NCI-H1436 treated with DMSO at 0.1 percent for 48 hours (cell line): Measurements from ENCODE around the gene EXOC3.

Experiments used
- DNase-seq: peaks from one replicate; lab custom pipeline; 2025; lab: John Stamatoyannopoulos, UW

The EXOC3 gene

DNA sequence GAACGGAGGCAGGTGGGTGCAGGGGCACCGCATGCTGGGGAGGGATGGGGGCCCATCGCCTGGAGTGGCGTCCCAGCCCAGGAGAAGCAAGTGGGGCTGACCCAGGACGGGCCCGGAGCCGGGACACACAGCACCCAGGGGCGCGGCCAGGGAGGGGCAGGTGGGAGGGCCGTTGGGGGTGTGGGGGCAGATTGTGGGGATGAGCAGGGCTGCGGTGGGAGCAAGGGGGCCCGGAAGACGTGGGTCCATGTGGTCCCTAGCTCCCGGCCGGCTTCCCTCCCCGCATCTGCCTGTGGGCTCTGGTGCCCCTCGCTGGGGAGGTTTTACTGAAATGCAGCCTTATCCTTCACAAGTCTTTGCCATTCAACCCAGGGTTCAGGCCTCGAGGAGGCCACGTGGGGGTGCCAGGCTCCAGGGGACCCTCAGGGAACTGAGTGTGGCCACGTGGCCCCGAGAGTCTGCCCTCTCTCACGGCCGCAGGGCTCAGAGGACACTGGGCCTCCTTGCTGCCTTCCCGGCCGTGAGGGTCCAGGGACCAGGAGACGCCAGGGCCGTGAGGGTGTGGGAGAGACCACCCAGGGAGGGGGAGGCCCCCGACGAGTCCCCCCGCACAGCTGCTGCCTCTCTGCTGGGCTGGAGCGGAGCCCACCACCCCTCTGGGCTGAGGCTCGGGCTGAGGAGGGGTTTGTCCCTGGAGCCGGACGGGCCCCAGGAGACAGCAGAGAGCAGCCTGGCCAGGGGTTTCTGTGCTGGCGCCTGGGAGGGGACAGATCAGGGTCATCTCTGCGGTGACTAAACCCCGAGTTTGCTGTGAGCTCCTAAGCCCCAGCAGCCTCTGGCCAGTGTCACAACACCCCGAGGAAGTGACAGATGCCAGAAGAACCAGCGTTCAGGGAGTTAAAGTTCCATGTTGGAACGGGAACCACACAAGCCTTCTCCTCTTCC, 46.0 kb downstream of the EXOC3 start:
- no peak for DNase-seq

DNA sequence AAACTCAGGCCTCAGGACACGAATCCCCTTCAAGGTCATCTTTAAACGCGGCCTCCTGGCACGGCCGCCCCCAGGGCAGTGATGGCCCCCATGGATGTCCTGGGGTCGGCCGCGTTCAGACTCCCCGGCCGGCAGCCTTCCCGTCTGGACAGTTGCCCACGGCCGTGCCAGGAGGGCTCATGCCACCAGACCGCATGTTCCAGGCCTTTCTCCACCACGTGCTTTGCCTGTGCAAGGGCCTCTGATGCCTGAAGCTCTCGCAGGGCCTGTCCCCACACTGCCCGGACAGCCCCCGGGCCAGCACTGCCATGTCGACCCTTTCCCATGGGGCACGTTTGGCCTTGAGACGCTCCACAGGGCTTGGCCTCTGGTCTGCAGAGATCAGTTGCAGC, 46.7 kb downstream of the EXOC3 start:
- DNase-seq: no peak

DNA sequence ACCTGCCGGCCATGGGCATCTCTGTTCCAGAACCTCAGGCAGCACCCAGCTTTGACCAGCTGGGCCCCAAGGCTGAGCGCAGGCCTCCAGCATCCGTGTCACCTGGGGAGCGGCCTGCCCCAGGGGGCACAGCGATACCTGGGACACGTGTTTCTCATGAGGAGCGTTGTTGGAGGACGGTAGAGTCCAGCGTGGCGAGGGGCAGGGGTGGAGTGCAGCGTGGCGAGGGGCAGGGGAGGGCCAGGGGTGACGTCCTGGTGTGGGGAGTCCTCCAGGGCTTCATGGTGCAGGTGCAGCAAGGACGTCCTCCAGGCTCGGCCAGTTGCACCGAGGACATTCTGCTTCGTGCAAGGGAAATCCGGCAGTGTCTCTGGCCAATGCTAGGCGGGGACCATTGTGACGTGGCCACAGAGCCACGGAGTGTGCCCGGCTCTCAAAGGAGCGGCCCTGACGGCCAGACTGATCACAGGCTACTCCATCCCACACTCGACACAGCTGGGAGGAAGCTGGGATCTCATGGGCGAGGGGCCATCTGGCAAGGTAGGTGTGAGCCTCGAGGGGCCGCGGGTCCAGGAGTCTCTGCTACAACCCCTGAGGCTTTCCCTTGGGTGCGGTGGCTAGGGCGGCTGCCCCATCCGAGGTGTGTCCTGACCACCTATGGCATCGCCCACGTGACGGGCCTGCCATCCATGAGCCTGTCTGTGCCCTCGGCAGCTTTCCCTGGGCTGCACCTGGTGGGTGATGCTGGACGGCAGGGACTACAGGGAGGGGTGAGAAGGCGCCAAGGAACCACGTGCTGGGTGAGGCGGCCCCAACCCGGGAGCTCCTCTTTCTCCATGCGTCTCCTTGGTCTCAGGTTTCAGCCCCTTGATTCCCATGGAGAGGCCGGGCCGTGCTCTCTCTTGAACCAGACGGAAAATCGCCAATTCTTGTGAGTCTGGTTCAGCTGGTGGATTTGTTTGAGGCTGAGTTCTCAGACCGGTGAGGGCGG, 47.4 kb downstream of the EXOC3 start:
- no peak for DNase-seq

DNA sequence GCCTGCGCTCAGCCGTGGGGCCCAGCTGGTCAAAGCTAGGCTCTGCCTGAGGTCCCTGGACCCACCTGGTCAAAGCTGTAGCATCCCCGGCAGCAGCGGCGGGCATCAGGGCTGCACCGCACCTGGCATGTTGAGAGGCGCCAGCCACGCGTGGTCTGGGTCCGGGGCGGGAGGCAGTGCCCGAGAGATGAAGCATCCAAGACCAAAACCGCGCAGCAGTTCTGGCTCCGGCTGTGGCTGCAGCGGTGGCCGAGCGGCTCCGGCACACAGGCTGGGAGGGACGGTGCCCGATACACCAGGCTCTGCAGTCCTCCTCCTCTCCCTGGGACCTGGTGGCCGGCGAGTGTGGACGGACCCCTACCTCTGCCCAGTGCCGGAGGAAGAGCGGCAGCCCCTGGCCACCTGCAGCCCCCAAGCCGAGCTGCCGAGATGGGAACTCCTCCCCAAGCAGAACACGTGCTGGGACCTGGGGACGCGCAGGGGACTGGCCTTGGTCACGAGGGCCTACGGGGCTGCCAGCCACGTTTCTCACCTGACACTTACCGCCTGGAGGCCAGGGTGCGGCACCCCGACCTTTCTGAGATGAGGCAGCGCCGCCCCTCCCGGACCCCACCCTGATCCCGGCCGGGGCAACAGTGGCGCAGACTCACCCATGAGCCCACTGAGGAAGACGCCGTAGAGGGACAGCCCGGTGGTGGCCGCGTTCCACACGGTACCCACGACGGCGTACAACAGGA, 48.3 kb downstream of the EXOC3 start:
- DNase-seq: no peak

DNA sequence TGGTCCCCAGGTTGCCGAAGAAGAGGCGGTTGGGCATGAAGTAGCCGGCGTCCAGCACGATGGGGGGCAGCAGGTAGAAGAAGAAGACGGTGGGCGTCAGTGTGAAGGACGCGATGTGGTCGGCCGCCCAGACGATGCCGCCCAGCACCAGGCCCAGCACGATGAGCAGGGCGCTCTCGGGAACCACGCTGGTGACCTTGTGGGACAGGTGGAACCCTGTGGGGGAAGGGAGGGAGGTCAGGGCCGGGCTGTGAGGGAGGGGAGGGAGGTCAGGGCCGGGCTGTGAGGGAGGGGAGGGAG, 48.8 kb downstream of the EXOC3 start:
- DNase-seq: no peak

DNA sequence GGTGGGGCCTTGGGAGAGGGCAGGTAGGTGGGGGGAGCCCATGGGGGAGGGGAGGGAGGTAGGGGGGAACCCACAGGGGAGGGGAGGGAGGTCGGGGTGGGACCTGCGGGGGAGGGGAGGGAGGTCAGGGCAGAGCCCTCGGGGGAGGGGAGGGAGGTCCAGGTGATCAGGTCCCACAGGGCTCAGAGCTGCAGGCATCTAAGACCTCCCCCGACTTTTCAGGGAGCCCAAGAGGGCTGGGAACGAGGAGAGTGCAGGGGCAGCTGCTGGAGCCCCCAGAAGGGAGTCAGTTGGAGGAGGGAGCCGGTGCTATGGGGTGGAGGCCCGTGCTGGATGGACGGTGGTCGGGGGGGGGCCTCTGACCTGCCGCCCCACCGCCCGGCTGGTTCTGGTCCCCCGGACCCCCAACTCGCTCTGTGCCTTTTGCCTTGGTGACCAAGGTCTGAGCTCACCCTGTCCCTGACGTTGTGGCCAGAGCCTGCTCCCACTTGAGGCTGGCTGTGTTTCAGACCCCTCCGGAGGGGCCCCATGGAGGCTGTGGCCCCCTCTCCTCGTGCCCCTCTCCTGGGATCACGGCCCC, 49.4 kb downstream of the EXOC3 start:
- no peak for DNase-seq

DNA sequence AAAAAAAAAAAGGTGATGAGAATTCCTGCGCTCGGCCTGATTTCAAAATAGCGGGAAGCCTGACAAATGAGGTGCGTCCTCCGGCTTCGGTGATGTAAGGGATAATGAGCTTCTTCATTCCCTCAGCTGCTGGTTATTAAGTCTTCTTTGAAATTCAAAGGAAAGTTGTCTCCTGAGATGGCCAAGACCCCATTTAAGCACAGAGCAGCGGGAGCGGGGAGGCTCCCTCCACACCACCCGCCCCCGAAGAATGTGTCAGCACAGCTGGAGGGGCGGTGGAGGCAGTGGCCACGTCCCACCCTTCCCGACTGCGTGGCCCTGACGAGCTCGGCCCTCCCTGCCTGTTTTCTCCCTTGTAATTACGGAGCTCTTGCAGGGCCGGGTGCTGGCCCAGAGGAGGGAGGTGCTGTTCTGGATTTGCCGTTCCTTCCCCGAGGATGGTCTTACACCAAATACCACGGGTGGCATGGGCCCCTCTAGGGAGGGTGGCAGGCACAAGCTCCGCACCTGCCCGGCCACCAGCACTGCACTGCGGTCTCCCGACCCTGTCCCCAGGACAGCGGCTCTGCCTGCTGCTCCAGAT, 50.2 kb downstream of the EXOC3 start:
- no peak for DNase-seq

DNA sequence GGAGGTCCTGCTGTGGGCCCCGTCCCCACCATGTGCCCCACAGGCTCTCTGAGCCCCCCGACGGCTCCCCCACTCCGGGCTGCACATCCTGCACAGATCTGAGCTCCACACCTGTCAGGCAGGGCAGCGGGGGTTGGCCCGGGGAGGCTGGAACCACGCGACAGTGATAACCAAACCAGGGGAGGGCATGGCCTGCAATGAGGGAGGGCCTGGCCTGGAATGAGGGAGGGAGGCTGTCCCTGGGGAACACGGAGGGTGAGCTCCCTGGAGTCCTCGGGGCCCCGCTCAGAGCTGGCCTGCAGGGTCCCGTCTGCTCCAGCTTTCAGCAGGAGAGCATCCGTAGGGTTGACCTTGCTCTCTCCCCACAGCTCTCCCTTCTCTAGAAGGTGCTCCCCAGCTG, 50.8 kb downstream of the EXOC3 start:
- no peak for DNase-seq

DNA sequence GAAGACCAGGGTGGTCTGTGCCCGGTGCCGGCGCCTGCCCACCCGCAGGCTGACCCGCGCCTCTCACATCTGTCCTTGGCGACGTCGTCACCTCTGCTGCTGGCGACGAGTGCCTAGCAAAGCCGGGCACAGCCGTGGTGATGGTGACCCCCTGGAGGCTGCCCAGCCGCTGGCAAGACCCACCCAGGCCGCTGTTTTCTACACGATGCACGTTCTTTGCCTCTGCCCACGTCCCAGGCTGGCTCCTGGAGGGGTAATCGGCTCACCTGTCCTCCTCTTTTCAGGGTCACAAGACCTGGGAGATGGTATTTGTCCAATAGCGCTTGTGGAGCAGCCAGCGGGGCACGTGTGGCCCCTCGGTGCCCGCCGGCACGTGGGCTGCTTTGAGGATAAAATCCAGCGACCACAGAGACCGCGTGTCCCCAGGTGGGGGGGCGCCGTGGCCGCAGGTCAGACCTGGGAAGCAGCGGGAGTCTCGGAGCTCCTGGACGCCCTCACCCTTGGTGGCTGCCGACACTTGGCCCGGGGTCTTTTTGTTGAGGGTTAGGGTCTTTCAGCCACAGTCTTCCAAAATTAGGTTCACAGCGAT, 51.8 kb downstream of the EXOC3 start:
- no peak for DNase-seq

DNA sequence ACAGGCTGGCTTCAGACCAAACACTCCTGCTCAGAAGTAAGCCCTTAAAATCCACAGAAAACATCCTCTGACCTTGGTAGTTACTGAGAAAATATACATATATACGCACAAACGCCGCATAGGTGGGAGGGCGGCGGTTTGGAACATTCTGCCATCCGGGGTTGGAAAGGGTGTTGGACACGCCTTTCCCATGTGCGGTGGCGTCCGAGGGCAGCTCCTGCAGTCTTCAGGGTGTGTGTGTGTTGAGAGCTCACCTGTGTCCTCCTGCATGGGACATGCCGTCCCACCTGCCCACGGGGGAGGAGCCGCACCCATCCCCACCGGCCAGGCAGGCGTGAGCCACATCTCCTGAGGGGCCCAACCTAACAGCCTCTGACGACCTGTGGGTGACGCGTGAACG, 53.1 kb downstream of the EXOC3 start:
- no peak for DNase-seq

DNA sequence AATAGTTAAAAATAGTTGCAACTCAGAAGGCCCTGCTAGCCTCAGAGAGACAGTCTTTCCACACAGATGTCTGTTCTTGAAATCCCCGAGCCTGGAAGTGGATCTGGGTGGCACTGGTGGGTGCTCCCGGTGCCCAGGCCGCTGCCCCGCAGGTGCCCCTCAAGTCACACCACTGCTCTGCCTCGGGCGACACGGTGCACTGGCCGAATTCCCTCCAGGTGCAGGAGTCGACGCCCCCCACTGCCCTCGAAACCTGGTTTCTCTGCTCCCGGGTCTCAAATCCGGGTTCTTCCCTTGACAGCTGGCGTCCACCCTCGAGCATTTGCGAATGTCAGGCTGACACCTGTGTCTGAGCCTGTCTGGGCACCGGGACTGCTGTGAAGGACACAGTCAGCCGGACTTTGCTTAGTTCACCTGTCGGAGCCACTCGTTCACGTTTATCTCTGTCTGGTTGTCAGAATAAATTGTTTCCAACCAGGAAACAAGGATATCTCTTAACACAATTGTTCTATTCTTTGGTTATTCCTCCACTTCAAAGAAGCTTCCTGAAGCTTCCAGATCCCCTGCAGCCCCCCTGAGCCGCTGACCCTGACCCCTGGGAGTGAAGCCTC, 54.2 kb downstream of the EXOC3 start:
- DNase-seq: no peak

DNA sequence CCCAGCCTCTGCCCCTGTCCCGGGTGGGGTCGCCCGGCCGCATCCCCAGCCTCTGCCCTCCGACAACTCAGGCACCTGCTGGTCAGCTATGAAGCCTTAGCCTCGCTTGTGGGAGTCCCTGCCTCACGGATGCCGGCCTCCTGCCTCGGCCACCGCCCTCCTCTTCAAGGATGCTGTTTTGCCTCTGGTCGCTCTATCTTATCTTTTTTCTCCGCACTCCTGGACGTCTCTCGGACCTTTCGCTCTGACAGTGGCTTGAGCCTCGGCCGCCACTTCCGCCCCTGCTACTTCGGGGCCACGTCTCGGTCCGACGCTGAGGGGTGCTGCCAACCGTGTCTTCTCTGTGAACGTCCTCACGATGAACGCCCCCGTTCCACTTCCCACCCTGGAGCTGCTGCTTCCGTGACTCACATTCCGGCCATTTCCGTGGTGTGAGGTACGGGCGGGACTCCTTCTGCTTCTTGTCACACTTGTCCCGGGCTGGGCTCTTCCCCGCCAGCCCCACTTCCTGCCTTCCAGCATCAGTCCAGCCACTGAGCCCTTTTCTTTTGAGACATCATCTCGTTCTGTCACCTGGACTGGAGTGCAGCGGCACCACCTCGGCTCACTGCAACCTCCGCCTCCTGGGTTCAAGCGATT, 55.0 kb downstream of the EXOC3 start:
- no peak for DNase-seq

DNA sequence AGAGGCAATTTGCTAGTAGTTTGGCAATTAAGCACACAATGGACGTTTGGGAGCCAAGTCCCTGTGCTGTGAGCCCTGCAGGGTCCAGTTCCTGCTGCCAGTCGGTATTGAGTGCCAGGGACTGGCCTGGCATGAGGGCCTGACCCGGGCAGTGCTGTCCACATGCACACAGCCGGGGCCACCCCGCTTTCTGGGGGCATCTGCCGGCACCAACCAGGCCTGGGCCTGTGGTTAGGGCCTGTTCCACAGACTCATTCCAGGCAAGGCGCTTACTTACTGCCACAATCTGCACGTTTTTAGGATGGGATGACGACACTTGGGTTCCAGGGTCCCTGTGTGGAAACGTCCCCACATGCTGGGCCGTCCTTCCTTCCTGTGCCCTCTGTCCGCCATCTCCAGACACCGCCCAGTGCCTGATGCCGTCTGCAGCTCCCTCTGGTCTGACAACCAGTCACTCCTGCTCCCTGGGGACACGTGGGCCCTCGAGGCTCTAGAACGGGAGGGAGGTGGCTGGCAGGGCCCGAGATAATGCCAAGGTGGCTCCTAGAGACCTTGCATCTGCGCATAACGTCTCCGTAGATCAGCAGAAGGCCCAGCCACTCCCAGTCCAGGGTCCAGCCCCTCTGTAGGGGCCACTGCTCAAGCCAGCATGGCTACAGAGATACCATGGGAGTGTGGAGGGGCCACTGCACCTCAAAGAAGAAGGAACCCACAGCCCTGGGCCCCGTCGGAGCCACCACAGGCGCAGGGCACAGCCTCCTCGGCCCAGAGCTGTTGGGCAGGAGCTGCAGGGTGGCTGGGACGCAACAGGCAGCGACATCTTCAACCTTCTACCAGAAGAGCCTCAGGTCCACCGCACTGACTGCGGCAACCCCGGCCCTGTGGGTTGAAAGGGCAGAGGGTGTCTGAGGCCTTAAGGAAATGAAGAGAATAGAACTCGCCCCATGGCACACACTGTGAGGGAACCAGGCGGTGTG, 56.5 kb downstream of the EXOC3 start:
- DNase-seq: peak; percentile 34

DNA sequence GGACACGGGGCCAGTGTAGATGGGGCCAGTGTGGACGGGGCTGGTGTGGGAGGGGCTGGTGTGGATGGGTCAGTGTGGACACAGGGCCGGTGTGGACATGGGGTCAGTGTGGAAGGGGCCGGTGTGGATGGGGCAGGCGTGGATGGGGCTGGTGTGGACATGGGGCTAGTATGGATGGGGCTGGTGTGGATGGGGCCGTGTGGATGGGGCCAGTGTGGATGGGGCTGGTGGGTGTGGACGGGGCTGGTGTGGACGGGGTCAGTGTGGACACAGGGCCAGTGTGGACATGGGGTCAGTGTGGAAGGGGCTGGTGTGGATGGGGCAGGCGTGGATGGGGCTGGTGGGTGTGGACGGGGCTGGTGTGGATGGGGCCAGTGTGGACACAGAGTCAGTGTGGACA, 57.5 kb downstream of the EXOC3 start:
- no peak for DNase-seq

DNA sequence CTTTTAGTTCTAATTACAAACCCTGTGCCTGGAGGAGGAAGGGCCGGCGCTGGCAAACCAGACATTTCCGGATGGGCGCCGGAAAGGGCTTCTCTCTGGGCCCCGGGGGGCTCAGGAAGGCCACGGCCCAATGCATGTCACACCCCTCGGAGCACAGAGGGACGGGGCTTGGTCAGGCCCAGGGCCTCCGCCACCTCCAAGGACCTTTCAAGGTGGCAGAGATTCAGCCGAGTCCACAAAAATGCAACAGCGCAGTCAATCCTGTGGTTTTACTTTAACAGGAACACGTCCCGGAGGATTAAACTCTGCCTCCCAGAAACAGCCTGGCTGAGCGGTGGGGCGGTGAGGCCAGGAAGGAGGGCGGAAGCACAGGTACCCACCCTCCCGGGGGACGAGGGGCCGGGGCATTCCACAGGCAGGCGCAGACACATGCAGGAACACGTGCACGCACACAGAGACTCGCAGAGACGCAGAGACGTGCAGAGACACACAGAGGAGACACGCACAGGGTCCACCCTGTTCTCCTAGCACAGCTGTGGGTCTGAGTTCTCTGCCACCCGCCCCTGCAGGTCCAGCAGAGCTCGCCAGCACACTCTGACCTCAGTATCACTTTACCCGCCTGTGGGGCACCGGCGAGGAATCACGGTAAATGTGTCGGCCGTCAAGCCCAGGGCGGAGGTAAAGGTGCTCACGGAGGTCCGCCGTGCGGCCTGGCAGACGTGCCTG, 58.3 kb downstream of the EXOC3 start:
- DNase-seq: no peak

DNA sequence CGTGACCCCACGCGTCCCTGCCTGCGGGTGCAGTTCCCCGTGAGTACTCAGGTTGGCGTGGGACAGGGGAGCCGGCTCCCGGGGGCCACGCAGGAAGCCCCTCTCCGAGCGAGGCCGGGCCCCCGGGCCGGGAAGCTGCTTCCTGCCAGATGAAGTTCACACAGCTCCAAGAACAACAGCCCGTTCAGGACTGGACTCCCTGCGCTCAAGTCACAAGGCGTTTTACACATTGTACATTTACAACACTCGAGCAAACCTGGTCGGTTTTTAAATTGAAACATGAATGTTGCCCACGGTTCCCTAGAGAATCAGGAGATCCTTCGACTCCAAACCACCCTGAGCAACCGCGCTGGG, 58.8 kb downstream of the EXOC3 start:
- no peak for DNase-seq

DNA sequence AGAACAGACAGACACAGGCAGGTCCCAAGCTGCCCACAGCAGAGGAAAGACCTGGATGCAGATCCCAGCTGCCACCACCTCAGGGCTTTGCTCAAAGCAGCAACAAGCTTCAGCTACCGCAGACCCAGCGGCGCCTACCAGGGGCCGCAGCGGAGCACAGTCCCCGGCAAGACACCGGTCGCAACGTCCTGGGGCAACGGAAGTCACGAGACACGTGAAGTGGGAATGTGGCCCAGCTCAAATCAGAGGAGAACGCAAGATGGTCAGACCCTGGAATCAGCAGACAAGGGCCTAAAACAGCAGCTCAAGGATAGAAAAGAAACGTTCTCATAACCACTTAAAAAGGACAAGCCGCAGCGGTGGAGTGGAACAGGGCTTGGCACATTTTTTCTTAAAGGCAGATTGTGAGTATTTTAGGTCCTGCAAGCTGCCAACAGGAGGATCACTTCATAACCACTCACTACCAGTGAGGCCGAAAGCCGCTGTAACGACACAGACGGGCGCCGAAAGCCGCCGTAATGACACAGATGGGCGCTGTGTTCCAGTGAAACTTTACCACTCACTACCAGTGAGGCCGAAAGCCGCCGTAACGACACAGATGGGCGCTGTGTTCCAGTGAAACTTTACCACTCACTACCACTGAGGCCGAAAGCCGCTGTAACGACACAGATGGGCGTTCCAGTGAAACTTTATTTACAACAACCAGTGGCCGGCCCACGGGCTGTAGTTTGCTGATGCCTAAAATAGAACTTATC, 59.5 kb downstream of the EXOC3 start:
- no peak for DNase-seq
